Breast epithelium (tissue), 4 donors: Measurements from ENCODE around the gene TRPC1. TPM values are rescaled to one million over a fixed set of nuclear protein-coding genes. Genes with fewer than 3 reads are reported as not detected.

Source experiments
- DNase-seq, 2 donors: peaks; one replicate each; pipeline ENCODE4 v3.0.0-alpha.2; 2019; ENCODE audit warnings: low spot score in 2 of 2
- H3K27ac ChIP-seq, 2 donors: fragments of 200-600 bp; sonication (generic) in 1 of 2; one replicate each; pipeline ENCODE4 v1.5.1; 2016 to 2019; ENCODE audit warnings: mild to moderate bottlenecking in 1 of 2
- H3K27me3 ChIP-seq, 2 donors: fragments of 200-600 bp; sonication (generic) in 1 of 2; one replicate each; pipeline versions ENCODE4 v1.5.1 to v1.6.0; 2017 to 2019; ENCODE audit warnings: control low read depth in 1 of 2, mild to moderate bottlenecking in 1 of 2
- H3K36me3 ChIP-seq: fragments of 200-600 bp; one replicate; pipeline ENCODE4 v1.5.1; 2019
- H3K4me1 ChIP-seq, 2 donors: fragments of 200-600 bp; sonication (generic); one replicate each; pipeline ENCODE4 v1.5.1; 2016 to 2019; ENCODE audit warnings: control low read depth in 1 of 2
- H3K4me3 ChIP-seq, 3 donors: fragments of 200-600 bp; sonication (generic); 1 replicate in 2 of 3; 2 replicates in 1 of 3; pipeline ENCODE4 v1.5.1; 2016 to 2019; ENCODE audit warnings: mild to moderate bottlenecking in 3 of 3, moderate library complexity in 2 of 3
- H3K9me3 ChIP-seq, 2 donors: fragments of 200-600 bp; sonication (generic) in 1 of 2; one replicate each; pipeline ENCODE4 v1.5.1; 2016 to 2019; ENCODE audit warnings: control low read depth in 1 of 2
- POLR2A ChIP-seq: fragments of 450-650 bp; IDR thresholded peaks from one replicate; pipeline ENCODE4 v1.6.1; 2016; ENCODE audit warnings: antibody characterized with exemption, mild to moderate bottlenecking, moderate library complexity
- POLR2AphosphoS5 ChIP-seq, 3 donors: sonication (generic); formaldehyde crosslinking; IDR thresholded peaks; one replicate each; pipeline ENCODE4 v1.6.1; 2017; ENCODE audit warnings: antibody characterized with exemption in 3 of 3
- intact Hi-C: fragments of 100-400 bp; cut with DNase I; formaldehyde crosslinking; loops from one replicate; pipeline ENCODE4 v1.15.1; 2023; ENCODE audit warnings: low total_unique reads
- total RNA-seq, 3 donors: library from RNA; depleted of rRNA; stranded (reverse); fragments of >200 nt; gene quantifications; one replicate each; pipeline ENCODE4 v1.1.0, GENCODE V29; 2016
- TF ChIP-seq, protein P1 (sequence below), 3 donors: fragments of 450-650 bp; IDR thresholded peaks; one replicate each; pipeline ENCODE4 v1.5.1; 2016 to 2017; ENCODE audit warnings: antibody characterized with exemption in 3 of 3, mild to moderate bottlenecking in 3 of 3, moderate library complexity in 3 of 3

Gene TRPC1
- total RNA-seq, 3 donors from 2014 or later: 12.5 to 14.8 (median 13.0) TPM

DNA sequence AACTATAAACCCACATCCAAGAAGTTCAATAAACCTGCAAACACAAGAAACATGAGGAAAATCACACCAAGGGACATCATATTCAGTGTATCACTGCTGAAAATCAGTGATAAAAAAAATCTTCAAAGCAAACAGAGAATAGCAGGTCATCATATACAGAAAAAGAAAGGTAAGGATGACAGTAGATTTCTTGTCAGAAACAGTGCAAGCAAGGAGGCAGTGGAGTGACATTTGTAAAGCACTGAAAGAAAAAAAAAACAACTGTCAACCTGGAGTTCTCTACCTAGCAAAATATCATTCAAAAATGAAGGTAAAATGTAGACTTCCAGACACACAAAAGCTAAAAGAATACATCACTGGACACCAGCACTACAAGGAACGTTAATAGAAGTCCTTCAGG lies 71.5 kb downstream of the TRPC1 start:
- Histone ChIP-seq H3K4me1 (no peaks in the 10 kb centered on the region), H3K27me3 (no peaks in the 10 kb centered on the region), H3K4me3 (no peak overlapping the region), H3K36me3 (no peaks in the 10 kb centered on the region), H3K27ac (no peak overlapping the region), H3K9me3 (no peaks in the 10 kb centered on the region)
- DNase-seq: no peak
- intact Hi-C loops: no loop called here
- TF ChIP-seq POLR2A (no peak), POLR2AphosphoS5 (IDR thresholded peaks at IDR 0.05) (no peak)
- TF ChIP-seq, protein P1, sequence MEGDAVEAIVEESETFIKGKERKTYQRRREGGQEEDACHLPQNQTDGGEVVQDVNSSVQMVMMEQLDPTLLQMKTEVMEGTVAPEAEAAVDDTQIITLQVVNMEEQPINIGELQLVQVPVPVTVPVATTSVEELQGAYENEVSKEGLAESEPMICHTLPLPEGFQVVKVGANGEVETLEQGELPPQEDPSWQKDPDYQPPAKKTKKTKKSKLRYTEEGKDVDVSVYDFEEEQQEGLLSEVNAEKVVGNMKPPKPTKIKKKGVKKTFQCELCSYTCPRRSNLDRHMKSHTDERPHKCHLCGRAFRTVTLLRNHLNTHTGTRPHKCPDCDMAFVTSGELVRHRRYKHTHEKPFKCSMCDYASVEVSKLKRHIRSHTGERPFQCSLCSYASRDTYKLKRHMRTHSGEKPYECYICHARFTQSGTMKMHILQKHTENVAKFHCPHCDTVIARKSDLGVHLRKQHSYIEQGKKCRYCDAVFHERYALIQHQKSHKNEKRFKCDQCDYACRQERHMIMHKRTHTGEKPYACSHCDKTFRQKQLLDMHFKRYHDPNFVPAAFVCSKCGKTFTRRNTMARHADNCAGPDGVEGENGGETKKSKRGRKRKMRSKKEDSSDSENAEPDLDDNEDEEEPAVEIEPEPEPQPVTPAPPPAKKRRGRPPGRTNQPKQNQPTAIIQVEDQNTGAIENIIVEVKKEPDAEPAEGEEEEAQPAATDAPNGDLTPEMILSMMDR (IDR thresholded peaks at IDR 0.05): no peak

DNA sequence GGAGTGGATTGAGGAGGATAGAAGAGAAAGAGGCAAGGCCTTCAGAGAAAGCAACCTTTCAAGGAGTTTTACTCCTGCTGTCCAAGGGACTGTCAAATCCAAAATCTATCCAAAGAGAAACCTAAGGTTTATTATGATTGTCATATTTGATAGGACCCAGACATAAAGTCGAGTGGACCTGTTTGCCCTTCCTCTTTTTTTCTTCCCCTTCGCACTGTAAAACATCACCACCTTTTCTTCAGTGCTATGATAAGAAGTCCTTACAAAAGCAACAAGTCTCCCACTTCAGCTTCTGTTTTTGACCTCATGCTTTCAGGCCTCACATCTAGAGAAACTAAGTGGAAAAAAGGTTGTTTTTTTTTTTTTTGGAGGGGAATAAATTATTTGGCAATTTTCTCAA lies 73.0 kb downstream of the TRPC1 start:
- intact Hi-C loops: no loop called here
- no peak for DNase-seq
- Histone ChIP-seq H3K36me3 (no peaks in the 10 kb centered on the region), H3K27ac (no peak overlapping the region), H3K9me3 (no peaks in the 10 kb centered on the region), H3K4me3 (no peak overlapping the region), H3K27me3 (no peaks in the 10 kb centered on the region), H3K4me1 (no peaks in the 10 kb centered on the region)
- TF ChIP-seq POLR2AphosphoS5 (IDR thresholded peaks at IDR 0.05): no peak
- TF ChIP-seq POLR2A: no peak
- TF ChIP-seq, protein P1 (IDR thresholded peaks at IDR 0.05): no peak

DNA sequence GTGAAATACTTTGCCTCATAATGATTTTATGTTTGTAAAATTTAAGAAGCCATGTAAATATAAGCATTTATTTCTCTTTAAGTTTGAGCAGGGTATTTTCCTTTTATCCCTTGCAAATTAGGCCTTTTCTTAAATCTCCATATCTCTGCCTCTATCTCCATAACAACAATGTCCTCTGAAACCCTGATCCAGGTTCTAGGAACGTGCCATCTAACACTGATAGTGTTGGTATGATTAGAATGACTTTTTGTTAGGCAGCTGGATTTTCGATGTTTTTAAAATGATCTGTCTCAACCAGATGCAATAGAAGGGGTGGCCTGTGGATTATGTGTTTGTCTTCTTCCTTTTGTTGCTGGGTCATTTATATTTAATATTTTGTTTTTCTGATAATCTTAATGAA lies 77.9 kb downstream of the TRPC1 start:
- DNase-seq: no peak

DNA sequence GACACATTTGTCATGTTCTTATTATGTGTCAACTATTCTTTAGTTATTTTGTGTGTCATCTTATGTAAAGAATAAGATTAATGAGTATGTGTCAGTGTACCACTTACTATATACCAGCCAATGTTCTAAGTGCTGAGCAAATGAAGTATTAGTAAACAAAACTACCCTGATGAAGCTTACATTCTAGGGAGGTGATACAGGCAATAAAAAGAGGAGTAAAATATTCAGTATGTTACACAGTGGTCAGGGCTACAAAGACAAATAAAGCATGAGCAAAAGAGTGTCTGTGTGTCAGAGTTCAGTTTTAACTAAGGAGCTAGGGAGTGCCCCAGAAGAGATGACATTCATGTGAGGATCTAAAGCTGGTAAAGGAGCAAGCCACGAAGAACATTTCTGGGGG lies 79.1 kb downstream of the TRPC1 start:
- intact Hi-C loops: no loop called here
- DNase-seq: no peak
- TF ChIP-seq POLR2AphosphoS5 (IDR thresholded peaks at IDR 0.05): no peak
- TF ChIP-seq, protein P1 (IDR thresholded peaks at IDR 0.05): no peak
- TF ChIP-seq POLR2A: no peak
- Histone ChIP-seq H3K4me3 (no peak overlapping the region), H3K27ac (no peak overlapping the region), H3K9me3 (no peaks in the 10 kb centered on the region), H3K36me3 (peaks cover 10% of the 10 kb centered on the region), H3K4me1 (no peaks in the 10 kb centered on the region), H3K27me3 (no peaks in the 10 kb centered on the region)

More for the DNA sequence above, 77.9 kb downstream of the TRPC1 start:
- Histone ChIP-seq H3K27me3 (no peaks in the 10 kb centered on the region), H3K36me3 (peaks cover 8% of the 10 kb centered on the region), H3K4me3 (no peak overlapping the region), H3K27ac (no peak overlapping the region), H3K4me1 (no peaks in the 10 kb centered on the region), H3K9me3 (no peaks in the 10 kb centered on the region)
- TF ChIP-seq POLR2AphosphoS5 (IDR thresholded peaks at IDR 0.05) (no peak), POLR2A (no peak)
- TF ChIP-seq, protein P1 (IDR thresholded peaks at IDR 0.05): no peak
- intact Hi-C loops: no loop called here

DNA sequence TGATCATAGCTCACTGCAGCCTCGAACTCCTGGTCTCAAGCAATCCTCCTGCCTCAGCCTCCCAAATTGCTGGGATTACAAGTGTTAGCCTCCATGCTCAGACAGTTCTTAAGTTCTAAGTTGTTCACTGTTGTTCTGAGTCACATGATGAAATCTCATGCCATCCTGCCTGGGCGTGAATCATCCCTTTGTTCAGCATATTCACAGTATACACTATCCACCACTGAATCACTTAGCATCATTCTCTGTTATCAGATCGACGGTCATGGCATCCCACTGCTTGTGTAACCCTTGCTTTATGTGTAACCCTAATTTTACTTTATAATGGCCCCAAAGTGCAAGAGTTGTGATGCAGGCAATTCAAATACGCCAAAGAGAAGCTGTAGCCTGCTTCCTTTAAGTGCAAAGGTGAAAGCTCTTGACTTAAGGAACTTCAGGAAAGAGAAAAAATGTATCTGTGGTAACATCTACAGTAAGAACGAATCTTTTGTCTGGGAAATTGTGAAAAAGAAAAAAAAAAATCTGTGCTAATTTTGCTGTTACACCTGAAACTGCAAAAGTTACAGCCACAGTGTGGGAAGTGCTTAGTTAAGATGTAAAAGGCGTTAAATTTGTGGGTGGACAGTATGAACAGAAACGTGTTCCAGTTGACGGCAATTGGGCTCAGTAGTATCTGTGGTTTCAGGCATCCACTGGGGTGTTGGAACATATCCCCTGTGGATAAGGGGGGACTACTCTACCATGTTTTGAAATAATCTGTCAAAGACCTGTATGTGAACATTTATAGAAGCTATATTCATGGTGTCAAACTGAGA lies 84.5 kb downstream of the TRPC1 start:
- intact Hi-C loops: no loop called here
- TF ChIP-seq POLR2AphosphoS5 (IDR thresholded peaks at IDR 0.05) (no peak), POLR2A (no peak)
- H3K9me3 ChIP-seq: no peaks in the 10 kb centered on the region

More for the DNA sequence above, 84.5 kb downstream of the TRPC1 start:
- no peaks in the 10 kb centered on the region for H3K4me1 ChIP-seq
- DNase-seq: no peak
- H3K36me3 ChIP-seq: peaks cover 10% of the 10 kb centered on the region
- no peak overlapping the region for H3K4me3 ChIP-seq
- no peak overlapping the region for H3K27ac ChIP-seq
- H3K27me3 ChIP-seq: no peaks in the 10 kb centered on the region
